ENCODE measurements around the gene NCOA3. TPM values are rescaled to one million over a fixed set of nuclear protein-coding genes. Genes with fewer than 3 reads are reported as not detected.

The NCOA3 gene
- total RNA-seq, 5 donors from 2014 or later (not counting 1 experiment from before 2014, with no cell fraction given), result 64.4 to 89.2 (median 68.9) TPM

- H3K36me3 ChIP-seq (ENCODE audit: control insufficient read depth in 2 of 2, extremely low read depth in 1 of 2, insufficient read depth in 1 of 2, low read length in 1 of 2), result no peaks in the 10 kb centered on the region
- no peaks in the 10 kb centered on the region for H3K9me3 Mint-ChIP-seq
- no peaks in the 10 kb centered on the region for H3K9me3 ChIP-seq
- H3K4me1 Mint-ChIP-seq, result no peaks in the 10 kb centered on the region
- H3K4me3 Mint-ChIP-seq, result no peak overlapping the region
- no peaks in the 10 kb centered on the region for H3K36me3 Mint-ChIP-seq
- ATAC-seq (replicated peaks in 1 of 4) (no peak), DNase-seq (no peak)
- CTCF ChIA-PET, result interaction anchor here in 1 of 2 donors (0.7 kb wide), 1 partner anchor 118 kb away, joined by 3 read pairs; no protein-coding TSS in a partner anchor
- peaks cover 0 to 23% of the 10 kb centered on the region in 2 experiments for H3K27me3 ChIP-seq (replicated peaks in 1 of 2; ENCODE audit: control insufficient read depth in 2 of 2, extremely low read depth in 1 of 2, insufficient read depth in 2 of 2, low read length in 1 of 2)
- H3K27ac ChIP-seq (ENCODE audit: low read length), result no peak overlapping the region
- POLR2A ChIA-PET, result no interaction called here
- no CpG with 5 or more reads among the region's 7 CpGs for WGBS (ENCODE audit: insufficient coverage)
- H3K4me3 ChIP-seq (ENCODE audit: control insufficient read depth in 1 of 2, extremely low read depth in 1 of 2, low read length in 1 of 2), result no peak overlapping the region
- no peak overlapping the region for H3K27ac Mint-ChIP-seq
- H3K4me1 ChIP-seq (ENCODE audit: control insufficient read depth in 1 of 2, extremely low read depth in 1 of 2, insufficient read depth in 2 of 2, low read length in 2 of 2), result no peaks in the 10 kb centered on the region
- H3K27me3 Mint-ChIP-seq, result peaks cover 0 to 9% of the 10 kb centered on the region in 2 donors
Observed at GRCh38 chr20:47705497-47705856, 203.8 kb downstream of the NCOA3 start.

- Mint-ChIP-seq H3K27ac (no peak overlapping the region), H3K36me3 (no peaks in the 10 kb centered on the region), H3K4me1 (no peaks in the 10 kb centered on the region), H3K27me3 (peaks cover 0 to 11% of the 10 kb centered on the region in 2 donors), H3K9me3 (no peaks in the 10 kb centered on the region), H3K4me3 (no peak overlapping the region)
- no peaks in the 10 kb centered on the region for H3K4me1 ChIP-seq (ENCODE audit: control insufficient read depth in 1 of 2, extremely low read depth in 1 of 2, insufficient read depth in 2 of 2, low read length in 2 of 2)
- no peaks in the 10 kb centered on the region for H3K9me3 ChIP-seq
- DNase-seq, result no peak
- H3K27ac ChIP-seq (ENCODE audit: low read length), result no peak overlapping the region
- no peak for ATAC-seq (replicated peaks in 1 of 4)
- POLR2A ChIA-PET, result no interaction called here
- no peaks in the 10 kb centered on the region for H3K36me3 ChIP-seq (ENCODE audit: control insufficient read depth in 2 of 2, extremely low read depth in 1 of 2, insufficient read depth in 1 of 2, low read length in 1 of 2)
- CTCF ChIA-PET, result interaction anchor here in 1 of 2 donors (0.7 kb wide), 1 partner anchor 119 kb away, joined by 3 read pairs; no protein-coding TSS in a partner anchor
- peaks cover 0 to 31% of the 10 kb centered on the region in 2 experiments for H3K27me3 ChIP-seq (replicated peaks in 1 of 2; ENCODE audit: control insufficient read depth in 2 of 2, extremely low read depth in 1 of 2, insufficient read depth in 2 of 2, low read length in 1 of 2)
- WGBS (ENCODE audit: insufficient coverage), result 57% methylated on average over 1 of the region's 5 CpGs
- no peak overlapping the region for H3K4me3 ChIP-seq (ENCODE audit: control insufficient read depth in 1 of 2, extremely low read depth in 1 of 2, low read length in 1 of 2)
Observed at GRCh38 chr20:47706345-47706744, 204.7 kb downstream of the NCOA3 start.

Other genes starting within 250 kb of the NCOA3 start
- gene ZMYND8, start 145.2 kb upstream of the NCOA3 start, total RNA-seq, result 10 to 100 TPM; 39.6 to 68.9 (median 43.6) TPM